ENCODE data around the gene ROBO2. TPM values are rescaled to one million over a fixed set of nuclear protein-coding genes. Genes with fewer than 3 reads are reported as not detected.

Gene ROBO2
- polyA plus RNA-seq, 1 of the 3 experiments (the other 2 are of a cell fraction): not detected

GRCh38 chr3:77150759-77151158 is 110.9 kb downstream of the ROBO2 start:
- Histone ChIP-seq H3K36me3 (replicated peaks in 1 of 2; ENCODE audit: control insufficient read depth in 1 of 2, insufficient read depth in 2 of 2, low read length in 1 of 2) (no peaks in the 10 kb centered on the region), H2AFZ (ENCODE audit: low read depth) (no peak overlapping the region), H3K4me3 (ENCODE audit: low read depth in 2 of 2, low read length in 1 of 2) (no peak overlapping the region), H3K4me1 (ENCODE audit: control insufficient read depth in 1 of 2, insufficient read depth in 2 of 2, low read depth in 1 of 2, low read length in 1 of 2) (peaks cover 0 to 11% of the 10 kb centered on the region in 2 experiments; a peak in 2 of 4 replicates), H3K4me2 (no peak overlapping the region), H3K9ac (no peak overlapping the region), H3F3A (replicated peaks; ENCODE audit: insufficient read depth) (no peaks in the 10 kb centered on the region), H3K79me2 (ENCODE audit: insufficient read depth) (no peaks in the 10 kb centered on the region), H3K27ac (ENCODE audit: low read depth in 2 of 2, low read length in 1 of 2) (peak overlapping the region in 1 of 2 experiments; percentile 62; a peak in 2 of 4 replicates), H3K9me3 (no peaks in the 10 kb centered on the region), H3K27me3 (ENCODE audit: insufficient read depth) (no peaks in the 10 kb centered on the region), H3K9me2 (no peaks in the 10 kb centered on the region), H4K20me1 (ENCODE audit: insufficient read depth) (no peaks in the 10 kb centered on the region)
- DNase-seq: no peak
- POLR2A ChIA-PET: no interaction called here
- CTCF ChIA-PET: interaction anchor here (1.4 kb wide), 1 partner anchor 9 kb away, joined by 5 read pairs; no protein-coding TSS in a partner anchor
- TF ChIP-seq MXI1 (IDR thresholded peaks at IDR 0.05; ENCODE audit: low read depth, low read length) (peak; percentile 41; the same call in 1 of the 2 replicates), EP300 (IDR thresholded peaks at IDR 0.05; ENCODE audit: borderline replicate concordance in 1 of 2, low read depth in 1 of 2, low read length in 1 of 2) (peak in 1 of 2 experiments; percentile 76; a peak in 2 of 4 replicates), ZBTB33 (IDR thresholded peaks at IDR 0.05; ENCODE audit: borderline replicate concordance, low read depth) (no peak), RXRA (IDR thresholded peaks at IDR 0.05; ENCODE audit: borderline replicate concordance, low read depth) (no peak)

- DNase-seq: peak; percentile 22
- Histone ChIP-seq H3K9ac (no peak overlapping the region), H3K9me2 (no peaks in the 10 kb centered on the region), H4K20me1 (ENCODE audit: insufficient read depth) (no peaks in the 10 kb centered on the region), H3K4me2 (no peak overlapping the region), H2AFZ (ENCODE audit: low read depth) (no peak overlapping the region), H3K27me3 (ENCODE audit: insufficient read depth) (no peaks in the 10 kb centered on the region), H3K36me3 (replicated peaks in 1 of 2; ENCODE audit: control insufficient read depth in 1 of 2, insufficient read depth in 2 of 2, low read length in 1 of 2) (no peaks in the 10 kb centered on the region), H3K27ac (ENCODE audit: low read depth in 2 of 2, low read length in 1 of 2) (no peak overlapping the region), H3K4me3 (ENCODE audit: low read depth in 2 of 2, low read length in 1 of 2) (no peak overlapping the region), H3K79me2 (ENCODE audit: insufficient read depth) (no peaks in the 10 kb centered on the region), H3K4me1 (ENCODE audit: control insufficient read depth in 1 of 2, insufficient read depth in 2 of 2, low read depth in 1 of 2, low read length in 1 of 2) (no peaks in the 10 kb centered on the region), H3F3A (replicated peaks; ENCODE audit: insufficient read depth) (no peaks in the 10 kb centered on the region), H3K9me3 (no peaks in the 10 kb centered on the region)
- ChIA-PET POLR2A (no interaction called here), CTCF (interaction anchor here (0.6 to 1.3 kb wide), 9 partner anchors 11 to 120 kb away, joined by 3 to 9 read pairs (median 4); no protein-coding TSS in a partner anchor)
- TF ChIP-seq RAD21 (IDR thresholded peaks at IDR 0.05; ENCODE audit: low read length): peak; percentile 26; the same call in 1 of the 2 replicates
- TF ChIP-seq RCOR1 (IDR thresholded peaks at IDR 0.05; ENCODE audit: low read length): no peak
- WGBS (ENCODE audit: low lambda C conversion rate): 43% methylated on average over 5 of the region's 5 CpGs
These were observed 119.1 kb downstream of the ROBO2 start for GRCh38 chr3:77158730-77159581.

GRCh38 chr3:77160931-77161497 is 121.1 kb downstream of the ROBO2 start:
- 43% methylated on average over 2 of the region's 2 CpGs for WGBS (ENCODE audit: low lambda C conversion rate)
- no peaks in the 10 kb centered on the region for H3K36me3 ChIP-seq (replicated peaks in 1 of 2; ENCODE audit: control insufficient read depth in 1 of 2, insufficient read depth in 2 of 2, low read length in 1 of 2)
- H3K4me2 ChIP-seq: no peak overlapping the region
- H3K27me3 ChIP-seq (ENCODE audit: insufficient read depth): no peaks in the 10 kb centered on the region
- no peak overlapping the region for H2AFZ ChIP-seq (ENCODE audit: low read depth)
- H3K79me2 ChIP-seq (ENCODE audit: insufficient read depth): no peaks in the 10 kb centered on the region
- H3K27ac ChIP-seq (ENCODE audit: low read depth in 2 of 2, low read length in 1 of 2): no peak overlapping the region
- H3K4me1 ChIP-seq (ENCODE audit: control insufficient read depth in 1 of 2, insufficient read depth in 2 of 2, low read depth in 1 of 2, low read length in 1 of 2): no peaks in the 10 kb centered on the region
- no peaks in the 10 kb centered on the region for H3F3A ChIP-seq (replicated peaks; ENCODE audit: insufficient read depth)
- H4K20me1 ChIP-seq (ENCODE audit: insufficient read depth): no peaks in the 10 kb centered on the region
- POLR2A ChIA-PET: no interaction called here
- no peak overlapping the region for H3K4me3 ChIP-seq (ENCODE audit: low read depth in 2 of 2, low read length in 1 of 2)
- no peaks in the 10 kb centered on the region for H3K9me3 ChIP-seq
- H3K9me2 ChIP-seq: no peaks in the 10 kb centered on the region
- DNase-seq: no peak
- CTCF ChIA-PET: no interaction called here
- H3K9ac ChIP-seq: no peak overlapping the region
- TF ChIP-seq SIN3A (IDR thresholded peaks at IDR 0.05; ENCODE audit: borderline replicate concordance, low read depth, low read length) (no peak), POLR2AphosphoS5 (IDR thresholded peaks at IDR 0.05; ENCODE audit: low read depth, low read length) (no peak), IRF3 (IDR thresholded peaks at IDR 0.05; ENCODE audit: low read depth, low read length) (no peak), RFX5 (IDR thresholded peaks at IDR 0.05; ENCODE audit: low read length) (no peak), PBX3 (IDR thresholded peaks at IDR 0.05) (no peak), NRF1 (IDR thresholded peaks at IDR 0.05; ENCODE audit: low read depth, low read length) (no peak), RXRA (IDR thresholded peaks at IDR 0.05; ENCODE audit: borderline replicate concordance, low read depth) (no peak), JUND (IDR thresholded peaks at IDR 0.05) (no peak), MXI1 (IDR thresholded peaks at IDR 0.05; ENCODE audit: low read depth, low read length) (no peak), YY1 (IDR thresholded peaks at IDR 0.05; ENCODE audit: low read depth) (no peak), MEF2A (IDR thresholded peaks at IDR 0.05; ENCODE audit: borderline replicate concordance, low read depth) (no peak), TEAD4 (IDR thresholded peaks at IDR 0.05; ENCODE audit: borderline replicate concordance, insufficient read depth) (no peak), FOXJ3 (CRISPR knock-in tag; IDR thresholded peaks at IDR 0.05) (no peak)

All from SK-N-SH (cell line).